Left ventricle myocardium inferior (tissue), 1 donor: ENCODE results near the gene PKDCC. TPM values are rescaled to one million over a fixed set of nuclear protein-coding genes. Genes with fewer than 3 reads are reported as not detected.
"Not testable (repeated sequence)": the region's sequence is repeated elsewhere in the genome, so short reads cannot be mapped to it uniquely, and the experiment has no call there.

ENCODE experiments used
- DNase-seq: peaks from one replicate; pipeline ENCODE4 v3.0.0-alpha.2; 2020
- H3K27ac ChIP-seq: fragments of 200-600 bp; replicated peaks from 2 replicates; pipeline ENCODE4 v1.8.0; 2021
- H3K27me3 ChIP-seq: fragments of 200-600 bp; 2 replicates; pipeline ENCODE4 v1.8.0; 2021; ENCODE audit warnings: low read depth
- H3K36me3 ChIP-seq: fragments of 200-600 bp; 2 replicates; pipeline ENCODE4 v1.8.0; 2021
- H3K4me1 ChIP-seq: fragments of 200-600 bp; 2 replicates; pipeline ENCODE4 v1.8.0; 2021
- H3K4me3 ChIP-seq: fragments of 200-600 bp; 2 replicates; pipeline ENCODE4 v1.8.0; 2021; ENCODE audit warnings: mild to moderate bottlenecking, moderate library complexity
- H3K9me3 ChIP-seq: fragments of 200-600 bp; replicated peaks from 2 replicates; pipeline ENCODE4 v1.8.0; 2021
- CTCF ChIP-seq: fragments of 200-600 bp; IDR thresholded peaks from 2 replicates; pipeline ENCODE4 v1.8.0; 2021; ENCODE audit warnings: antibody characterized with exemption, mild to moderate bottlenecking, borderline replicate concordance
- intact Hi-C: fragments of 100-400 bp; cut with micrococcal nuclease; formaldehyde crosslinking; loops from one replicate; pipeline ENCODE4 v1.11.0; 2022
- total RNA-seq: library from RNA; stranded (reverse); fragmentation: NEBNext Ultra II Directional; extraction: Animal tissue kit (Norgen Biotek cat#: 25700); gene quantifications from one replicate; pipeline ENCODE4 v1.2.1, GENCODE V29; 2021
- donor health status: DM: no; HTN: yes; CAD: no; lungs with severe emphysema.

Gene PKDCC
- total RNA-seq, 1 donor from 2014 or later = 88.7 TPM

GRCh38 chr2:42060718-42061619, 13.1 kb downstream of the PKDCC start:
- no peaks in the 10 kb centered on the region for H3K9me3 ChIP-seq
- no peak overlapping the region for H3K4me3 ChIP-seq
- H3K36me3 ChIP-seq = peaks cover 35% of the 10 kb centered on the region
- DNase-seq = peak; percentile 61
- no peak for TF ChIP-seq CTCF
- no peaks in the 10 kb centered on the region for H3K27me3 ChIP-seq
- intact Hi-C loops = no loop called here
- H3K27ac ChIP-seq = peak overlapping the region; percentile 81
- H3K4me1 ChIP-seq = peaks cover 58% of the 10 kb centered on the region

GRCh38 chr2:42061839-42062238, 14.0 kb downstream of the PKDCC start:
- DNase-seq = no peak
- Histone ChIP-seq H3K4me3 (no peak overlapping the region), H3K27me3 (no peaks in the 10 kb centered on the region), H3K36me3 (peaks cover 27% of the 10 kb centered on the region), H3K4me1 (peaks cover 50% of the 10 kb centered on the region), H3K27ac (no peak overlapping the region), H3K9me3 (no peaks in the 10 kb centered on the region)
- no peak for TF ChIP-seq CTCF
- intact Hi-C loops = no loop called here

- no peak for TF ChIP-seq CTCF
- Histone ChIP-seq H3K27ac (no peak overlapping the region), H3K9me3 (no peaks in the 10 kb centered on the region), H3K27me3 (no peaks in the 10 kb centered on the region), H3K4me3 (no peak overlapping the region), H3K4me1 (peaks cover 35% of the 10 kb centered on the region), H3K36me3 (peaks cover 10% of the 10 kb centered on the region)
- no peak for DNase-seq
- intact Hi-C loops = no loop called here
Measured at GRCh38 chr2:42063431-42064171, 15.8 kb downstream of the PKDCC start.

GRCh38 chr2:42064417-42064942, 16.7 kb downstream of the PKDCC start:
- Histone ChIP-seq H3K27me3 (no peaks in the 10 kb centered on the region), H3K27ac (no peak overlapping the region), H3K4me1 (peaks cover 27% of the 10 kb centered on the region), H3K36me3 (peaks cover under 1% of the 10 kb centered on the region), H3K4me3 (no peak overlapping the region), H3K9me3 (no peaks in the 10 kb centered on the region)
- intact Hi-C loops = no loop called here
- DNase-seq = no peak
- TF ChIP-seq CTCF = no peak

- H3K9me3 ChIP-seq, H3K27me3 ChIP-seq, intact Hi-C loops, H3K27ac ChIP-seq, H3K4me3 ChIP-seq, DNase-seq, H3K36me3 ChIP-seq: not testable (repeated sequence)
- H3K4me1 ChIP-seq = peaks cover 15% of the 10 kb centered on the region
Measured at GRCh38 chr2:42065753-42066152, 17.9 kb downstream of the PKDCC start.

- peaks cover 11% of the 10 kb centered on the region for H3K4me1 ChIP-seq
- H3K4me3 ChIP-seq, H3K27me3 ChIP-seq, intact Hi-C loops, DNase-seq, H3K9me3 ChIP-seq, H3K27ac ChIP-seq, H3K36me3 ChIP-seq: not testable (repeated sequence)
Measured at GRCh38 chr2:42067001-42067400, 19.2 kb downstream of the PKDCC start.
